ENCODE results near the gene ST8SIA4. TPM values are rescaled to one million over a fixed set of nuclear protein-coding genes. Genes with fewer than 3 reads are reported as not detected.

Gene ST8SIA4
- 6.3 TPM for total RNA-seq

DNA sequence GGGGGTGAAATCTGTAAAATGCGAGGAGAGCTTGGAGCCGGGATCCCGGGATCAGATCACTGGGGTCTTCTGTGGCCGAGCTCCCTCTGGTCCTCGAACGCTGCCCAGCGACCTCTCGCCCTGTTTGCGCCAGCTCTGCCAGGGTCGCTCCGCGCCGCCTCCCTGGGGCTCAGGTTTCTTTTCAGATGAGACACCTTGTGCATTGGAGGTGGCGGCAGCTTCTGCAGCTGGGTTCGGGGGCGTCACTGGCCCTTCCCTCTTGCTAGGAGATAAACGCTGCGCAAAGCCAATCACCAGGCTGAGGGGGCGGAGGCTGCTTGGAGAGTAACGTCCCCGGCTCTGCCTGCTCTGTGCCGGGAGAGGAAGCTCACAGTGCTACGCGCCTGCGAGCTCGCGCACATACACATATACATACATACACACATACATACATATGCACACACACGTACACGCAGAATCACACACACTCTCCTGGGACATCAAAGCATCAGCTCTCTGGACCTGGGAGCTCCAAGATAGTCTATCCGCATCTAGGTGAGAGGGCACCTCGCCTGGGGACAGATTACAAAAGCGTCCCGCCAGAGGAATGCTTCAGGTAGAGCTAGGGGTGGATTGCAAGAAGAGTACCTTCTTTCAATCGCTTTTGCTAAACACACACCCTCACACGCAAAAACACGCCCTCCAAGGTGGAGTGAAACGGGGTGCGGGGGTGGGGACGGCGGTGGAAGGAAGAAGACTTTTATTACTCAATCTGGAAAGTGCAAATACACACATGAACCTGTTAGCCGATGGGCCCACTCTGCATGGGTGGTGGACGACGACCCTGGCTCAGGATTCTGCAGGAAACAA lies at the start of gene ST8SIA4:
Gene ST8SIA4, minus strand, starts transcription at position 244 of the 849 bp plus-strand sequence. CDS start 327 bp downstream, outside the sequence.
- H3K9me3 ChIP-seq (ENCODE audit: control insufficient read depth in 3 of 3, low read length in 3 of 3) = no peaks in the 10 kb centered on the region
- peaks cover 2 to 17% (median 9%) of the 10 kb centered on the region in 3 donors for H3K4me1 ChIP-seq (ENCODE audit: control insufficient read depth in 3 of 3, insufficient read depth in 3 of 3, low read length in 3 of 3)
- H3K4me3 ChIP-seq (ENCODE audit: low read length in 3 of 3) = peak within 1 kb of the TSS; percentile 68 to 86 (median 74)
- peak within 1 kb of the TSS; percentile 81 for H3K27ac ChIP-seq (ENCODE audit: low read depth, low read length)
- no peaks in the 10 kb centered on the region for H3K36me3 ChIP-seq (ENCODE audit: control insufficient read depth in 3 of 3, insufficient read depth in 3 of 3, low read length in 3 of 3)
- H3K9ac ChIP-seq (ENCODE audit: low read depth in 1 of 3, low read length in 3 of 3) = peak within 1 kb of the TSS; percentile 47 to 60 (median 51)
- peaks cover 15 to 21% (median 20%) of the 10 kb centered on the region in 3 donors for H3K27me3 ChIP-seq (ENCODE audit: control insufficient read depth in 3 of 3, insufficient read depth in 3 of 3, low read length in 3 of 3)

DNA sequence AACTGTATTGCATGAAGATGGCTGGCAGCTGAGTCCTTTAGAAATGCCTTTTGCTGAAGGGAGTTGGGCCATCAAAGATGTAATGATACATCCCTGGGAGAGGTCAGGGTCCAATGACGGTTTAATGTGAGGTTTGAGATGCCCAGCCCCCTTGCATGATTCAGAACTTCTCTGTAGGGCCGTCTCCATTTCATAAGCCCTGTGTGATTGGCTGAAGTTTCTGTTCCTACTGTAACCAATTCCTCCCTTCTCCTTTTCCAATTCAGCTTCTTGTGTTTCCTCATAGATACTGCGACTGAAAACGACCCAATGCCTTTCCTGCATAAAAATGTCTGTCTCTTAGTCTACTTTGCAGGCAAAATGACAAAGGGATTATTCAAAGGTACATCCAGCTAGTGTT lies 47.9 kb upstream of the ST8SIA4 start:
- no peak overlapping the region for H3K27ac ChIP-seq (ENCODE audit: low read depth, low read length)
- H3K9me3 ChIP-seq (ENCODE audit: control insufficient read depth in 3 of 3, low read length in 3 of 3) = no peaks in the 10 kb centered on the region

DNA sequence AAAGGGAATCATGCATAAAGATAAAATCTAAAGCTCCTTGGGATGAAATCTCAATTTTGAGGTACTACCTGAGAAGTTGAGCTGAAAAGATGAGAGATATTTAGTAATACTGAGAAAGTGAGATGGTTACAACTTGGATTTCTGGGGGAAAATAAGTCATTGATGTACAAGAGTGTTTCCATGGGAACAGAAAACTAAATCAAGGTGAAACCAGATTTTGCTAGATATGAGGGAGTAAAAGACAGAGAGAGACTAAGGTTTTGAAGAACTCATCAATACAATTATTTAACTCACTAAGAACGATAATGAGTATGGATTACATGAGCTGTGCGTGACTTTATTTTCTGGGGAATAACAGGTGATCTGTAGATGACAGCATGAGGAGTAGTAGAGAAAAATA lies 10.2 kb upstream of the ST8SIA4 start:
- Histone ChIP-seq H3K9me3 (ENCODE audit: control insufficient read depth in 3 of 3, low read length in 3 of 3) (no peaks in the 10 kb centered on the region), H3K4me1 (ENCODE audit: control insufficient read depth in 3 of 3, insufficient read depth in 3 of 3, low read length in 3 of 3) (no peaks in the 10 kb centered on the region), H3K36me3 (ENCODE audit: control insufficient read depth in 3 of 3, insufficient read depth in 3 of 3, low read length in 3 of 3) (no peaks in the 10 kb centered on the region), H3K4me3 (ENCODE audit: low read length in 3 of 3) (no peak overlapping the region), H3K27me3 (ENCODE audit: control insufficient read depth in 3 of 3, insufficient read depth in 3 of 3, low read length in 3 of 3) (no peaks in the 10 kb centered on the region), H3K27ac (ENCODE audit: low read depth, low read length) (no peak overlapping the region), H3K9ac (ENCODE audit: low read depth in 1 of 3, low read length in 3 of 3) (no peak overlapping the region)

More for the DNA sequence above, 47.9 kb upstream of the ST8SIA4 start:
- H3K36me3 ChIP-seq (ENCODE audit: control insufficient read depth in 3 of 3, insufficient read depth in 3 of 3, low read length in 3 of 3) = no peaks in the 10 kb centered on the region
- H3K4me3 ChIP-seq (ENCODE audit: low read length in 3 of 3) = no peak overlapping the region
- H3K4me1 ChIP-seq (ENCODE audit: control insufficient read depth in 3 of 3, insufficient read depth in 3 of 3, low read length in 3 of 3) = no peaks in the 10 kb centered on the region
- no peaks in the 10 kb centered on the region for H3K27me3 ChIP-seq (ENCODE audit: control insufficient read depth in 3 of 3, insufficient read depth in 3 of 3, low read length in 3 of 3)
- H3K9ac ChIP-seq (ENCODE audit: low read depth in 1 of 3, low read length in 3 of 3) = no peak overlapping the region

- H3K27me3 ChIP-seq (ENCODE audit: control insufficient read depth in 3 of 3, insufficient read depth in 3 of 3, low read length in 3 of 3) = peaks cover 0 to 6% (median 5%) of the 10 kb centered on the region in 3 donors
- no peaks in the 10 kb centered on the region for H3K4me1 ChIP-seq (ENCODE audit: control insufficient read depth in 3 of 3, insufficient read depth in 3 of 3, low read length in 3 of 3)
- H3K4me3 ChIP-seq (ENCODE audit: low read length in 3 of 3) = no peak overlapping the region
- no peaks in the 10 kb centered on the region for H3K9me3 ChIP-seq (ENCODE audit: control insufficient read depth in 3 of 3, low read length in 3 of 3)
- H3K9ac ChIP-seq (ENCODE audit: low read depth in 1 of 3, low read length in 3 of 3) = no peak overlapping the region
- H3K27ac ChIP-seq (ENCODE audit: low read depth, low read length) = no peak overlapping the region
- no peaks in the 10 kb centered on the region for H3K36me3 ChIP-seq (ENCODE audit: control insufficient read depth in 3 of 3, insufficient read depth in 3 of 3, low read length in 3 of 3)
These were observed 6.0 kb upstream of the ST8SIA4 start for GRCh38 chr5:100909034-100909433.

GRCh38 chr5:100905259-100905914 lies 2.3 kb upstream of the ST8SIA4 start:
- Histone ChIP-seq H3K9ac (ENCODE audit: low read depth in 1 of 3, low read length in 3 of 3) (no peak overlapping the region), H3K36me3 (ENCODE audit: control insufficient read depth in 3 of 3, insufficient read depth in 3 of 3, low read length in 3 of 3) (no peaks in the 10 kb centered on the region), H3K27ac (ENCODE audit: low read depth, low read length) (no peak overlapping the region), H3K4me3 (ENCODE audit: low read length in 3 of 3) (no peak overlapping the region), H3K9me3 (ENCODE audit: control insufficient read depth in 3 of 3, low read length in 3 of 3) (no peaks in the 10 kb centered on the region), H3K27me3 (ENCODE audit: control insufficient read depth in 3 of 3, insufficient read depth in 3 of 3, low read length in 3 of 3) (peaks cover 10 to 20% (median 19%) of the 10 kb centered on the region in 3 donors), H3K4me1 (ENCODE audit: control insufficient read depth in 3 of 3, insufficient read depth in 3 of 3, low read length in 3 of 3) (peaks cover 0 to 12% (median 9%) of the 10 kb centered on the region in 3 donors)

DNA sequence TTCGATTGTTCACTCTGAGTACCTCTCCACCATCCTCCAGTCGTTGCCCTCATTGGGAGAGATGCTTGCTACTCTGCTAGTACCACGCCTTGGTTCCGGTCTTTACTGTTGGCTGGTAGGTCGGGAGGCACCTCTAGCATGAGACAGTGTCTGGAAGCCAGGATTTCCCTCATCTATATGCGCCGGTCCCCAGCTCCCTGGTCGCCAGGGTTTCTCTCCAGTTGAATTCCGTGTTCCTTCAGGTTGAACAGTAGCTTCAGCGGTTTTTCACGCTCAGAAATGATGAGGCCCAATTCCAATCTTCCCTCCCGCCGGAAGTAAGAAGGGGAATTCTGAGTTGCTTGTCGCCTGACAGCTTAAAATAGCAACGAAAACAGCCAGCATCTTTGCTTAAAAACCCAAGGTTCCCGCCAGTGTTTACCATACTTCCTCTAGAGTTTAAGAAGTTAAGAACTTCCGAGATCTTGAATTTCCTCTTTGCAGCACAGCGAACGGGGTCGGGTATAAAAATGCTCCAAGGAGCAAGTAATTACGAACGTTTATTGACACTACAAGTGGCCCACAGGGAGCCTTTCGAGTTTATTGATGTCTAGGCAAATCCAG lies 1.3 kb upstream of the ST8SIA4 start:
- peaks cover 15 to 21% (median 20%) of the 10 kb centered on the region in 3 donors for H3K27me3 ChIP-seq (ENCODE audit: control insufficient read depth in 3 of 3, insufficient read depth in 3 of 3, low read length in 3 of 3)
- H3K27ac ChIP-seq (ENCODE audit: low read depth, low read length) = peak overlapping the region; percentile 81
- H3K9me3 ChIP-seq (ENCODE audit: control insufficient read depth in 3 of 3, low read length in 3 of 3) = no peaks in the 10 kb centered on the region
- H3K36me3 ChIP-seq (ENCODE audit: control insufficient read depth in 3 of 3, insufficient read depth in 3 of 3, low read length in 3 of 3) = no peaks in the 10 kb centered on the region
- peaks cover 2 to 17% (median 9%) of the 10 kb centered on the region in 3 donors for H3K4me1 ChIP-seq (ENCODE audit: control insufficient read depth in 3 of 3, insufficient read depth in 3 of 3, low read length in 3 of 3)
- peak overlapping the region; percentile 68 to 86 (median 74) for H3K4me3 ChIP-seq (ENCODE audit: low read length in 3 of 3)
- H3K9ac ChIP-seq (ENCODE audit: low read depth in 1 of 3, low read length in 3 of 3) = peak overlapping the region in 1 of 3 donors; percentile 40

DNA sequence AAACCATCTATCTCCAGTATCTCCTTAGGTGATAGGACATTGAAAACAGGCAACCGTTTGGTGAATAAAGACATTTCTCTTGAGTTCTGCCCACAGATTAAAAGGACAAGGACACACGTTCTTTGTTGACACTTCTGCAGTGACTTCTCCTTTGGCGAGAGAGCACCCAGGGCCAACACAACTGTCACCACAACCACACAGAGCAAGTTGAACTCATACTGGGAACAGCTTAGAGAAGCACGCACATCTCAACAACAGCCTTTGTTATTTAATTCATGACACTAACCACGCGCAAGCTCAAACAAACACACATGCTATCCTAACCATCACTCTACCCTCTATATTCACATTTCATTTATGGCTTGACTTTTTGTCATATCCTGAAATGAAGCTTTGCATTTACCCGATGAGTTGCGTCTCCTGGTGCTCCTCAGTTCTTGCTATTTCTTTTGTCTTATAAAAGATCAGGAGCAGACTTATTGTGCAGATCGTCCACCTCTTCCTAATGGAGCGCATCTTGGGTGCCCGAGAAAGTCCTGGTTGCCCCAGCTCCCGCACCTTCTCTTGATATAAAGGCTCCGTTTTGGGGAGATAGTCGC lies 543 bp downstream of the ST8SIA4 start:
- Histone ChIP-seq H3K4me1 (ENCODE audit: control insufficient read depth in 3 of 3, insufficient read depth in 3 of 3, low read length in 3 of 3) (peaks cover 2 to 17% (median 9%) of the 10 kb centered on the region in 3 donors), H3K27me3 (ENCODE audit: control insufficient read depth in 3 of 3, insufficient read depth in 3 of 3, low read length in 3 of 3) (peaks cover 15 to 21% (median 20%) of the 10 kb centered on the region in 3 donors), H3K27ac (ENCODE audit: low read depth, low read length) (peak overlapping the region; percentile 81), H3K36me3 (ENCODE audit: control insufficient read depth in 3 of 3, insufficient read depth in 3 of 3, low read length in 3 of 3) (no peaks in the 10 kb centered on the region), H3K9me3 (ENCODE audit: control insufficient read depth in 3 of 3, low read length in 3 of 3) (no peaks in the 10 kb centered on the region), H3K9ac (ENCODE audit: low read depth in 1 of 3, low read length in 3 of 3) (peak overlapping the region; percentile 47 to 60 (median 51)), H3K4me3 (ENCODE audit: low read length in 3 of 3) (peak overlapping the region; percentile 68 to 86 (median 74))

DNA sequence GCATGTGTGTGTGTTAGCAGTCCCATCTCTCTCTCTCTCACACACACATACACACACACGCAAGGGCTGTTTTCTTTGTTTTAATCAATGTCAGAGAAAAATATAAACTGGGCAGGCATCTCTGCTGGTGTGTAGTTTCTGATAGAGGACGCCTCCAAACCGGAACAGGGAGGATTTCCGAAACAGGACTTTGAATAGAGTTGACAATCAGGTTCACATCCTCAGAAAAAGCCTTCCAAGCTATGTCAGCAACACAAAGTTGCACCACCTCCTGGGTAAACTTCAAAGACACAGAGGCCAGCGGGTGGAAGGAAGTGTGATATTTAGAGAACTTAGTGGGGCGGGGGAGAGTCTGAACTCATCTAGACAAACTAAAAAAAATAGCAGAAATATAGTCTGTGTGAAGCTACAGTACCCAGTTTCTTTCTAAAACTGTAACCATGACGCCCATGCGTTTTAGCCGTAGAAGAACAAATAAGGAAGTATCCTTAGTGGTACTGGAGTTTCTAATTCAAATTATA lies 1.2 kb downstream of the ST8SIA4 start:
- Histone ChIP-seq H3K4me1 (ENCODE audit: control insufficient read depth in 3 of 3, insufficient read depth in 3 of 3, low read length in 3 of 3) (peaks cover 2 to 17% (median 9%) of the 10 kb centered on the region in 3 donors), H3K27me3 (ENCODE audit: control insufficient read depth in 3 of 3, insufficient read depth in 3 of 3, low read length in 3 of 3) (peaks cover 15 to 21% (median 20%) of the 10 kb centered on the region in 3 donors), H3K9ac (ENCODE audit: low read depth in 1 of 3, low read length in 3 of 3) (peak overlapping the region; percentile 59 to 67 (median 63)), H3K36me3 (ENCODE audit: control insufficient read depth in 3 of 3, insufficient read depth in 3 of 3, low read length in 3 of 3) (no peaks in the 10 kb centered on the region), H3K27ac (ENCODE audit: low read depth, low read length) (peak overlapping the region; percentile 81), H3K4me3 (ENCODE audit: low read length in 3 of 3) (peak overlapping the region; percentile 68 to 86 (median 71)), H3K9me3 (ENCODE audit: control insufficient read depth in 3 of 3, low read length in 3 of 3) (no peaks in the 10 kb centered on the region)
